Measurements from ENCODE around the gene FBXL2. TPM values are rescaled to one million over a fixed set of nuclear protein-coding genes. Genes with fewer than 3 reads are reported as not detected.

Gene FBXL2
- total and polyA plus RNA-seq, 2 of the 8 experiments (the other 6 are each of a cell fraction or from before 2014, with no cell fraction given) = 3.1 to 5.4 TPM

GRCh38 chr3:33402936-33403335 is 125.7 kb downstream of the FBXL2 start (continued):
- TF ChIP-seq EGR1 (IDR thresholded peaks at IDR 0.05; ENCODE audit: borderline replicate concordance, low read depth, low read length) (no peak), ATF2 (IDR thresholded peaks at IDR 0.05; ENCODE audit: low read length) (no peak)

Data from H1 (cell line).